Tongue (tissue), 2 donors: ENCODE measurements around the gene RNF150. TPM values are rescaled to one million over a fixed set of nuclear protein-coding genes. Genes with fewer than 3 reads are reported as not detected.

ENCODE experiments used
- DNase-seq: peaks from one replicate; pipeline ENCODE4 v3.0.0-alpha.2; 2015
- total RNA-seq: library from RNA; depleted of rRNA; stranded (reverse); fragments of >200 nt; gene quantifications from one replicate; pipeline ENCODE4 v1.2.3, GENCODE V29; 2014

Gene RNF150
- total RNA-seq, 1 donor from 2014 or later: 62.1 TPM

GRCh38 chr4:140906993-140907962, 226.0 kb downstream of the RNF150 start:
- peak; percentile 61 for DNase-seq

- DNase-seq: peak; percentile 76
These were observed 228.4 kb downstream of the RNF150 start for GRCh38 chr4:140904904-140905303.

GRCh38 chr4:140903522-140904475, 229.5 kb downstream of the RNF150 start:
- peak; percentile 84 for DNase-seq

- no peak for DNase-seq
These were observed 231.4 kb downstream of the RNF150 start for GRCh38 chr4:140901736-140902336.

GRCh38 chr4:140893939-140894338, 239.3 kb downstream of the RNF150 start:
- peak; percentile 73 for DNase-seq

GRCh38 chr4:140888054-140888453, 245.2 kb downstream of the RNF150 start:
- DNase-seq: no peak

- no peak for DNase-seq
These were observed 245.8 kb downstream of the RNF150 start for GRCh38 chr4:140887467-140887866.

GRCh38 chr4:140884431-140885058, 248.7 kb downstream of the RNF150 start:
- peak; percentile 72 for DNase-seq

- no peak for DNase-seq
These were observed 255.5 kb downstream of the RNF150 start for GRCh38 chr4:140877781-140878180.

- DNase-seq: peak; percentile 74
These were observed 256.5 kb downstream of the RNF150 start for GRCh38 chr4:140876615-140877364.

- DNase-seq: no peak
These were observed 257.4 kb downstream of the RNF150 start for GRCh38 chr4:140875746-140876452.

- no peak for DNase-seq
These were observed 259.2 kb downstream of the RNF150 start for GRCh38 chr4:140874056-140874455.

- no peak for DNase-seq
These were observed 261.9 kb downstream of the RNF150 start for GRCh38 chr4:140871368-140871767.

GRCh38 chr4:140870427-140870826, 262.8 kb downstream of the RNF150 start:
- no peak for DNase-seq

- DNase-seq: no peak
These were observed 263.8 kb downstream of the RNF150 start for GRCh38 chr4:140869446-140869845.

GRCh38 chr4:140867356-140867755, 265.9 kb downstream of the RNF150 start:
- DNase-seq: peak; percentile 70

- DNase-seq: no peak
These were observed 266.7 kb downstream of the RNF150 start for GRCh38 chr4:140866492-140867005.

- DNase-seq: no peak
These were observed 267.7 kb downstream of the RNF150 start for GRCh38 chr4:140865253-140866217.

- DNase-seq: no peak
These were observed 270.1 kb downstream of the RNF150 start for GRCh38 chr4:140863197-140863596.
